ENCODE measurements around the gene NDP.

DNA sequence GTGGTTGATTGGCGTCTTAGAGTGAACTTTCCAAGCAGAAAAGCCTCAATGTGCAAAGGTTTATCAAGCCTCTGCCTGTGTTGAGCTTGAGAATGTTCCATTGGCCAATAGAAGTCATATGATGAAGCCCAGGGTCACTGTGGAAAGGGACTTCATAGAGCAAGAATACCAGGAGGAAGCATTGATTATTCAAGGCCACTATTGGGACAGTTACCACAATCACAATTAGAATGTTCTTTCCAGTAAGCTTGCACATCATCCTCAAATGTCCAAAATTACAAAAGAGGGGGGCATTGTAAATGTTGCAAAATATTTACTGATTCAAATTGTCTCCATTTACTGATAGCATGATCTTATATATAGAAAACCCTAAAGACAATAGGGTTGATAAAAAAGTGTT is 32.9 kb upstream of the NDP start:
- TF ChIP-seq, protein P1, sequence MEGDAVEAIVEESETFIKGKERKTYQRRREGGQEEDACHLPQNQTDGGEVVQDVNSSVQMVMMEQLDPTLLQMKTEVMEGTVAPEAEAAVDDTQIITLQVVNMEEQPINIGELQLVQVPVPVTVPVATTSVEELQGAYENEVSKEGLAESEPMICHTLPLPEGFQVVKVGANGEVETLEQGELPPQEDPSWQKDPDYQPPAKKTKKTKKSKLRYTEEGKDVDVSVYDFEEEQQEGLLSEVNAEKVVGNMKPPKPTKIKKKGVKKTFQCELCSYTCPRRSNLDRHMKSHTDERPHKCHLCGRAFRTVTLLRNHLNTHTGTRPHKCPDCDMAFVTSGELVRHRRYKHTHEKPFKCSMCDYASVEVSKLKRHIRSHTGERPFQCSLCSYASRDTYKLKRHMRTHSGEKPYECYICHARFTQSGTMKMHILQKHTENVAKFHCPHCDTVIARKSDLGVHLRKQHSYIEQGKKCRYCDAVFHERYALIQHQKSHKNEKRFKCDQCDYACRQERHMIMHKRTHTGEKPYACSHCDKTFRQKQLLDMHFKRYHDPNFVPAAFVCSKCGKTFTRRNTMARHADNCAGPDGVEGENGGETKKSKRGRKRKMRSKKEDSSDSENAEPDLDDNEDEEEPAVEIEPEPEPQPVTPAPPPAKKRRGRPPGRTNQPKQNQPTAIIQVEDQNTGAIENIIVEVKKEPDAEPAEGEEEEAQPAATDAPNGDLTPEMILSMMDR (IDR thresholded peaks at IDR 0.05): no peak
- TF ChIP-seq EP300 (IDR thresholded peaks at IDR 0.05): no peak
- TF ChIP-seq POLR2A (IDR thresholded peaks at IDR 0.05): no peak

Measured in ovary (tissue), 3 donors.